ENCODE data around the gene MEG3. TPM values are rescaled to one million over a fixed set of nuclear protein-coding genes. Genes with fewer than 3 reads are reported as not detected.

Gene MEG3
- total and polyA plus RNA-seq, 2 of the 8 experiments (the other 6 are each of a cell fraction or from before 2014, with no cell fraction given), result 0.17 to 1.1 TPM

- 94% methylated on average over 20 of the region's 21 CpGs; no CpG with 5 or more reads in 1 of the 2 experiments for WGBS, 2 experiments (ENCODE audit: extremely low coverage in 1 of 2, insufficient coverage in 1 of 2, insufficient read length in 1 of 2, insufficient replicate concordance in 2 of 2, low coverage in 1 of 2, low lambda C conversion rate in 2 of 2, missing lambda C conversion rate in 1 of 2)
- FAIRE-seq, result no peak
Observed at GRCh38 chr14:100841066-100841760, 15.3 kb downstream of the MEG3 start.

More at GRCh38 chr14:100841066-100841760, 15.3 kb downstream of the MEG3 start:
- Histone ChIP-seq H3K18ac (ENCODE audit: extremely low read depth, low read length) (peak overlapping the region; percentile 71), H2AK5ac (ENCODE audit: low read depth, low read length) (no peak overlapping the region), H2BK5ac (ENCODE audit: low read depth, low read length) (peak overlapping the region; percentile 48; the same call in 1 of the 2 replicates), H2BK120ac (replicated peaks; ENCODE audit: low read depth, low read length) (no peak overlapping the region), H3K27me3 (replicated peaks in 1 of 4; ENCODE audit: control insufficient read depth in 3 of 4, extremely low read depth in 1 of 4, insufficient read depth in 3 of 4, low read length in 3 of 4) (no peaks in the 10 kb centered on the region; a peak in 2 of 7 replicates), H2AFZ (ENCODE audit: low read length) (0 out of 2 replicates have a peak overlapping the region, but pooled peaks have one; percentile 42), H4K91ac (replicated peaks; ENCODE audit: insufficient read length, low read length) (peak overlapping the region; percentile 89), H3K23me2 (ENCODE audit: low read depth, low read length) (no peaks in the 10 kb centered on the region), H3K56ac (replicated peaks; ENCODE audit: insufficient read length, low read depth, low read length) (no peak overlapping the region), H3K79me2 (ENCODE audit: control insufficient read depth in 1 of 2, insufficient read depth in 2 of 2, low read length in 2 of 2) (no peaks in the 10 kb centered on the region), H3K4me2 (ENCODE audit: insufficient read depth in 1 of 2, low read depth in 2 of 2, low read length in 2 of 2) (0 out of 4 replicates have a peak overlapping the region, but pooled peaks of 1 of the 2 experiments have one; percentile 9), H2BK15ac (ENCODE audit: low read length) (0 out of 2 replicates have a peak overlapping the region, but pooled peaks have one; percentile 81), H4K20me1 (replicated peaks in 1 of 2; ENCODE audit: control insufficient read depth in 1 of 2, insufficient read depth in 2 of 2, low read length in 2 of 2) (no peaks in the 10 kb centered on the region), H3K4me1 (replicated peaks in 1 of 4; ENCODE audit: control insufficient read depth in 3 of 4, insufficient read depth in 4 of 4, low read length in 3 of 4) (peaks cover 0 to 33% (median 21%) of the 10 kb centered on the region in 4 experiments; a peak in 6 of 7 replicates), H3K9me3 (ENCODE audit: insufficient read depth in 2 of 2, low read depth in 1 of 2, low read length in 1 of 2) (no peaks in the 10 kb centered on the region), H4K8ac (ENCODE audit: extremely low read depth, insufficient read depth, low read length) (peak overlapping the region; percentile 46; the same call in 1 of the 2 replicates), H2BK12ac (ENCODE audit: low read depth, low read length) (peak overlapping the region; percentile 87; the same call in 1 of the 2 replicates), H3K36me3 (ENCODE audit: control insufficient read depth in 2 of 4, insufficient read depth in 4 of 4, low read length in 3 of 4) (no peaks in the 10 kb centered on the region), H3K23ac (ENCODE audit: insufficient read length) (no peak overlapping the region), H3K27ac (ENCODE audit: low read depth, low read length) (peak overlapping the region; percentile 69; the same call in 1 of the 2 replicates), H3K9ac (replicated peaks in 1 of 4; ENCODE audit: extremely low read depth in 1 of 4, low read depth in 3 of 4, low read length in 3 of 4) (no peak overlapping the region; a peak in 2 of 7 replicates), H2BK20ac (ENCODE audit: low read length) (peak overlapping the region; percentile 86; the same call in 1 of the 2 replicates), H3K14ac (ENCODE audit: insufficient read length) (no peak overlapping the region), H4K5ac (ENCODE audit: insufficient read length, low read depth, low read length) (peak overlapping the region; percentile 84), H3K79me1 (ENCODE audit: low read depth, low read length) (no peaks in the 10 kb centered on the region), H3K4me3 (ENCODE audit: extremely low read depth in 1 of 4, insufficient read depth in 2 of 4, low read depth in 3 of 4, low read length in 4 of 4) (no peak overlapping the region), H3K4ac (replicated peaks; ENCODE audit: insufficient read length, low read depth, low read length) (peak overlapping the region; percentile 88)
- no peak for DNase-seq (ENCODE audit: low read depth in 1 of 2, low spot score in 2 of 2)
- ChIA-PET POLR2A (ENCODE audit: partially characterized antibody) (no interaction called here), CTCF (ENCODE audit: partially characterized antibody) (interaction anchor here (0.9 to 2.4 kb wide), 12 partner anchors 9 to 457 kb away, joined by 3 to 11 read pairs (median 3); no protein-coding TSS in a partner anchor)
- TF ChIP-seq KDM1A (IDR thresholded peaks at IDR 0.05; ENCODE audit: borderline replicate concordance, low read length) (peak; percentile 94), JUN (IDR thresholded peaks at IDR 0.05; ENCODE audit: low read depth, low read length) (no peak)

All from H1 (cell line).